Activated CD4-positive, CD25-positive, alpha-beta regulatory T cell treated with anti-CD3 and anti-CD28 coated beads, Interleukin-2, amount 50 U/mL, for 24 hours (primary cell): Measurements from ENCODE around the gene PITPNC1.

Experiments
- ATAC-seq, 2 donors: fragments of 150-1000 bp; cut with Tn5 transposase; one replicate each; pipeline ENCODE4 v1.10.0; 2021; ENCODE audit warnings: mild to moderate bottlenecking in 1 of 2, moderate library complexity in 1 of 2

Gene PITPNC1

GRCh38 chr17:67557921-67558320, 180.8 kb downstream of the PITPNC1 start:
- no peak for ATAC-seq

GRCh38 chr17:67558740-67559380, 181.8 kb downstream of the PITPNC1 start:
- ATAC-seq, result no peak

GRCh38 chr17:67559381-67559966, 182.4 kb downstream of the PITPNC1 start:
- ATAC-seq, result no peak

- no peak for ATAC-seq
Measured at GRCh38 chr17:67562005-67562404, 184.9 kb downstream of the PITPNC1 start.

- no peak for ATAC-seq
Measured at GRCh38 chr17:67563692-67564228, 186.7 kb downstream of the PITPNC1 start.

GRCh38 chr17:67565068-67565467, 188.0 kb downstream of the PITPNC1 start:
- ATAC-seq, result no peak

- ATAC-seq, result no peak
Measured at GRCh38 chr17:67566656-67567055, 189.6 kb downstream of the PITPNC1 start.

GRCh38 chr17:67569015-67569451, 192.0 kb downstream of the PITPNC1 start:
- ATAC-seq, result no peak

GRCh38 chr17:67569873-67570272, 192.8 kb downstream of the PITPNC1 start:
- no peak for ATAC-seq

GRCh38 chr17:67570797-67571196, 193.7 kb downstream of the PITPNC1 start:
- ATAC-seq, result no peak

GRCh38 chr17:67571478-67571877, 194.4 kb downstream of the PITPNC1 start:
- no peak for ATAC-seq

- ATAC-seq, result no peak
Measured at GRCh38 chr17:67573987-67574657, 197.0 kb downstream of the PITPNC1 start.

- peak in 1 of 2 donors; percentile 25 for ATAC-seq
Measured at GRCh38 chr17:67574658-67575293, 197.7 kb downstream of the PITPNC1 start.

GRCh38 chr17:67575325-67575724, 198.2 kb downstream of the PITPNC1 start:
- no peak for ATAC-seq

GRCh38 chr17:67576471-67577115, 199.5 kb downstream of the PITPNC1 start:
- ATAC-seq, result no peak

GRCh38 chr17:67577429-67578141, 200.5 kb downstream of the PITPNC1 start:
- no peak for ATAC-seq

GRCh38 chr17:67578142-67578457, 201.0 kb downstream of the PITPNC1 start:
- ATAC-seq, result peak in 1 of 2 donors; percentile 33

GRCh38 chr17:67578679-67579405, 201.8 kb downstream of the PITPNC1 start:
- ATAC-seq, result peak in 1 of 2 donors; percentile 24

- ATAC-seq, result no peak
Measured at GRCh38 chr17:67582673-67583081, 205.6 kb downstream of the PITPNC1 start.

GRCh38 chr17:67585077-67585602, 208.1 kb downstream of the PITPNC1 start:
- ATAC-seq, result no peak

- no peak for ATAC-seq
Measured at GRCh38 chr17:67588326-67588725, 211.2 kb downstream of the PITPNC1 start.
